ENCODE data around the gene DRC1.

DNA sequence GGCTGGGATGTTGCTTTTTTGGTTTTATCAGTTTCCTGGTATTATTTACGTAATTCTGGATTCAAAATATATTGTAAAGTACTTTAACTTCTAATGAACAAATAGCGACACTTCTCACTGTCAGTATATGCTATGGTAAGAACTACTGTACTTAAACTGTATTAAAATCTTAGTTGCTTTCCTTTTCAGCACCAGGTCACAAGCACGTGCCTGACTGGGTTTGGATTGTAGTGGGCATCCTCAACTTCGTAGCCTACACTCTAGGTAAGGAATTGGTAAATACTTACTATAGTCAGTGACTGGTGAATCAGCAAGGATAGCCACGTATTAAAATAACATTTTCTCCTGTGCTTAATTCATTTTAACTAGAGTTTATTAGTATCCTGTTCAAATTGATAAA is 34.8 kb upstream of the DRC1 start:
- TF ChIP-seq, protein P1, sequence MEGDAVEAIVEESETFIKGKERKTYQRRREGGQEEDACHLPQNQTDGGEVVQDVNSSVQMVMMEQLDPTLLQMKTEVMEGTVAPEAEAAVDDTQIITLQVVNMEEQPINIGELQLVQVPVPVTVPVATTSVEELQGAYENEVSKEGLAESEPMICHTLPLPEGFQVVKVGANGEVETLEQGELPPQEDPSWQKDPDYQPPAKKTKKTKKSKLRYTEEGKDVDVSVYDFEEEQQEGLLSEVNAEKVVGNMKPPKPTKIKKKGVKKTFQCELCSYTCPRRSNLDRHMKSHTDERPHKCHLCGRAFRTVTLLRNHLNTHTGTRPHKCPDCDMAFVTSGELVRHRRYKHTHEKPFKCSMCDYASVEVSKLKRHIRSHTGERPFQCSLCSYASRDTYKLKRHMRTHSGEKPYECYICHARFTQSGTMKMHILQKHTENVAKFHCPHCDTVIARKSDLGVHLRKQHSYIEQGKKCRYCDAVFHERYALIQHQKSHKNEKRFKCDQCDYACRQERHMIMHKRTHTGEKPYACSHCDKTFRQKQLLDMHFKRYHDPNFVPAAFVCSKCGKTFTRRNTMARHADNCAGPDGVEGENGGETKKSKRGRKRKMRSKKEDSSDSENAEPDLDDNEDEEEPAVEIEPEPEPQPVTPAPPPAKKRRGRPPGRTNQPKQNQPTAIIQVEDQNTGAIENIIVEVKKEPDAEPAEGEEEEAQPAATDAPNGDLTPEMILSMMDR (IDR thresholded peaks at IDR 0.05): no peak
- no peak for TF ChIP-seq POLR2A (IDR thresholded peaks at IDR 0.05)
- TF ChIP-seq POLR2AphosphoS5 (IDR thresholded peaks at IDR 0.05): no peak
